T1000 (cell line): ENCODE results near the gene GABRA4.

Experiments used
- DNase-seq: peaks from one replicate; lab custom pipeline; 2025; ENCODE audit warnings: mixed read lengths; lab: John Stamatoyannopoulos, UW

Gene GABRA4

DNA sequence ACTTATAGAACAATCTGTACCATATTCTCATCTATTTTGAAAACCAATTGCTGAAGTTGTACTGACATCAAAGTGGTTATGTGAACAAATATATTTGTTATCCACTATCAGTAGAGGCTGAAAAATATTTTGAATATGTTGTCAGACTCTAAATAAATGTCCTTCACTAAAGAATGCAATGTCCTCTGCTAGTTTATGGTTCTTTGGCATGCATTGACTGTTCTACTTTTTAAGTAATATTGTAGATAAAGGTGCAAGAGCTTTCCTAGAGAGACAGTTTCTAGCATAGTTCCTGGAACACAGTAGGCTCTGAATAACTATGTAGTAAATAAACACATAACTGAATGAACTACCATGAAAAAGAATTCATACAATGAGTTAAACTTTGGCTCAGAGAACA lies 66.2 kb downstream of the GABRA4 start:
- DNase-seq = no peak

DNA sequence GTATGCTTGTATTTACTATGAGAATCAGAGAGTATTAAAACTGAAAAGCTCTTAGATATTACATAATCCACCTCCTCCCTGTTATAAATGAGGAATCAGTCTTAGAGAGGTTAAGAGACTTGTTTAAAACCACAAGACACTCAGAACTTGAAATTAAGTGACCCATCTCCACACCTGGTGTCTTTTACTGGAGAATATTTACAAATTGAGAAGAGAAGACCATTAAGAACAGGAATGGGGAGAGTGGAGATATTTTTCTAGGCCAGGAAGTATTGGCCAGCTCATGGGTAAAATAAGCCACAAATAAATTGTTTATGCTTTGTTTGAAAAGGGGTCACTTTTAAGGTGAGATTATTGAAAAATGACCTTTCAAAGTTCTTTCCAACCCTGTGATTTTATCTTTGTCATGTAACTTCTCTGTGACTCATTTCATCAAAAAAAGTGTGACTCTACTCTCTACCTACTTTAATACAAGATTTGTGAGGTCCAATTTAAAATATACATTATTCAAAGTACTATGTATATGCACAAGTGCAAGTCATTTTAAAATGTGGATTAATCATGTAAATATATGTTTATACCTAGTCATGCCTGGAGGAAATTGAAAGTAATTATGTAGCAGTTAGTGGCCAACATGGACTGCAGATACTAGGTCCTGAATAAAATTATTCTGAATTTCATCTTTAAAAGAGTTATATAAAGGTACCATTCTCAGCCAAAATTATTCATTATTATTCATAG lies 68.4 kb downstream of the GABRA4 start:
- DNase-seq = no peak

DNA sequence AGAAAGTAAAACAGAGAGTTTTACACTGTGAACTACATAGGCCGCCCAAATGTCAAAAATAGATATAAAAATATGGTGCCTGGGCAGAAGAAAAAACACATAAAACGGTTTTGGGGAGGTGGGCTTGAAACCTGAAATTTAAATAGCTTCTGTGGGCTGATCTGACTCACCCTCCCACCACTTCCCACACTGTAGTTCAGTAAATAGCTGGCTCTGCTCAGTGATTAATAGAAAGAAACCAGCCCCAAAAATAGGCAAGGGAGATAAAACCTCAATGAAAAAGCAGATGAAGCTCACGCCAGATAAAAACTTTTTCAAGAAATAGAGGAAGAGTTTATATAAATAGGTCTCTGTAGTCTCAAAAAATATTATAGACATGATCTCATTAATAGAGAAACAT lies 71.2 kb downstream of the GABRA4 start:
- no peak for DNase-seq

GRCh38 chr4:46909078-46909477 lies 84.3 kb downstream of the GABRA4 start, which contains the start of gene COX7B2:
Gene COX7B2 (minus strand): TSS chr4:46909245. CDS start chr4:46735192, 174,053 bp downstream.
- DNase-seq = no peak

GRCh38 chr4:46908148-46908547 lies 85.2 kb downstream of the GABRA4 start:
- DNase-seq = no peak

DNA sequence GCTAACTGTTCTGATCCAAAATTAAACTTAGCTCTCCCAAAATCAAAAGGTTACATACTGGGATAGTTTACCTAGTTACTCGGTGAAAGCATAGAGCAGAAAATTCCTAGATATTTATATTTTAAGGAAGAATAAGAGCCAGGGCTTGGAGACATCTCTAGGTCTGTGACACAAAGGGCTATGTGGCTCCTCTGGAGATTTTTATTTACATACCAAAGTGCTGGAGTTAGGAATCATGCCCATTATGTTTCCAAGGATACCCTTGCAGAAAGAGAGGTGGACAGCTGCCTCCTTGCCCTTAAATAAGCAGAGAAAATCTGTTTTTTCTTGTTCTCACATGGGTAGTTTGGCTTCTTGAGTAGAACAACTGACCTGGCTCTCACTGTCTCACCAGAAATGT lies 93.3 kb downstream of the GABRA4 start:
- no peak for DNase-seq

GRCh38 chr4:46894826-46895225 lies 98.6 kb downstream of the GABRA4 start:
- no peak for DNase-seq

DNA sequence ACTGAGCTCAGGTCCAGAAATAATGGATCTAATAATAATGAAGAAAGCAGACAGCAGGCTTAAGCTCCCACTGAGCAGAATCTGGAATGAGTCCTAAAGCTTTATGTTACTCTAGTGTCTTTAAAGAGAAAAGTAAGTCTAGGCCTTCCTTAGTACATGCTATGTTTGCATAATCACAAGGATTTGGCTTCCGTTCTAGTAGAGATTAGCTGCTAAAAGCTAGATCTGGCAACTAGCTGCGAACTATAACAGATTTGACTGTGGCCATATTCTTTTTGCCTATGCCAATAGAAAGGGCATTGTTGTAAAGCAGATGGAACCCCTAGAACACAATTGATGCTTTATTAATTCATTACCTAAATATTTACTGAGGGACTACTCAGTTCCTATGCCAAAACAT lies 103.3 kb downstream of the GABRA4 start:
- DNase-seq = no peak

DNA sequence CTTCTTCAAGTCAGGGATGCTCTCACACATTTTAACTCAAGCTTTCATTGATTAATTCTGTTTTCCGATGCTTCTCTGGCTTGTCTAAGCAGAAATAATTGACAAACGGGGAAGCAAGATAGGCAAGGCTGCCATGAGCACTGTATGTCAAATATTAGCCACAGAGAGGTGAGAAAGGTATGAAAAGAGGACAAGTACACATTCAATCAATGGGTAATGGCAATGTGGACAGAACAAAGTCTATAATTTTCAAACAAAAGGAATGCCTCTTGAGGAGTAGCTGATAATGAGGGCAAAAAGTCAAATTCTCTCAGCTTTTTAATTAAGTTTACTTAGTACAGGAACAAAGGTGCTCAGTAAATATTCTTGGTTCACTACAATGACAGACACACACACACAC lies 104.0 kb downstream of the GABRA4 start:
- DNase-seq = no peak

GRCh38 chr4:46886711-46887110 lies 106.7 kb downstream of the GABRA4 start:
- no peak for DNase-seq

- no peak for DNase-seq
Observed at GRCh38 chr4:46878641-46879040, 114.7 kb downstream of the GABRA4 start.

DNA sequence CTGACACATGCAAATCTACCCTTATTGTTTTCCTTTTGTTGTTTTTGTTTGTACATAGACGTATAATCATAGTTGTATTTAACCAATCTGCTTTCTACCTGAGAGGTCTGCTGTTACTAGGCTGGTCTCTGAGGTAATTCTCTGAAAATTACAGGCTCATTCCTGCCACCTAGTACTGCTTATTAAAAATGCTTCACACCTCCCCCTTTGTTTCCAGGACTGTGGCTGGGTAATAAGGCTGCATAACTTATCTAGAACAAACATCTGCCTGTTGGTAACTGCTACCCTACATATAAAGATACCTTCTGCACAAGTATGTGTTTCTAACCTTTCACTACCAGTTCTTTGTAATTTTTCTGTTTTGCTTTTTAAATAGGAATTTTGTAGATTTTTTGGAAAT lies 118.6 kb downstream of the GABRA4 start:
- no peak for DNase-seq

GRCh38 chr4:46870411-46870810 lies 123.0 kb downstream of the GABRA4 start:
- DNase-seq = no peak
